Esophagus squamous epithelium (tissue), 5 donors: ENCODE measurements around the gene OR12D1. TPM values are rescaled to one million over a fixed set of nuclear protein-coding genes. Genes with fewer than 3 reads are reported as not detected.

Source experiments
- DNase-seq: peaks from one replicate; lab custom pipeline; 2025; lab: John Stamatoyannopoulos, UW
- H3K27ac ChIP-seq, 4 donors: fragments of 200-600 bp; sonication (generic); one replicate each; pipeline ENCODE4 v1.5.1; 2016 to 2019; ENCODE audit warnings: mild to moderate bottlenecking in 1 of 4
- H3K27me3 ChIP-seq, 4 donors: fragments of 200-600 bp; sonication (generic); 1 replicate in 3 of 4; 2 replicates in 1 of 4; pipeline versions ENCODE4 v1.5.1 to v1.6.0; 2017 to 2021; ENCODE audit warnings: antibody characterized with exemption in 1 of 4
- H3K36me3 ChIP-seq, 3 donors: fragments of 200-600 bp; sonication (generic); one replicate each; pipeline ENCODE4 v1.5.1; 2016 to 2019
- H3K4me1 ChIP-seq, 3 donors: fragments of 200-600 bp; sonication (generic); one replicate each; pipeline ENCODE4 v1.5.1; 2017 to 2019
- H3K4me3 ChIP-seq, 4 donors: fragments of 200-600 bp; sonication (generic); 1 replicate in 3 of 4; 2 replicates in 1 of 4; pipeline ENCODE4 v1.5.1; 2016 to 2019; ENCODE audit warnings: mild to moderate bottlenecking in 2 of 4, moderate library complexity in 1 of 4
- H3K9me3 ChIP-seq, 3 donors: fragments of 200-600 bp; sonication (generic); one replicate each; pipeline ENCODE4 v1.5.1; 2016 to 2019
- POLR2A ChIP-seq, 4 donors: fragments of 450-650 bp; IDR thresholded peaks; one replicate each; pipeline ENCODE4 v1.6.1; 2017; ENCODE audit warnings: antibody characterized with exemption in 4 of 4, mild to moderate bottlenecking in 4 of 4, moderate library complexity in 3 of 4
- WGBS, 2 donors: methylation state at CpG; one replicate each; pipeline ENCODE4 v1.1.5; 2018; 5-methylcytosine and 5-hydroxymethylcytosine counted together
- intact Hi-C: fragments of 100-400 bp; cut with DNase I; formaldehyde crosslinking; loops from one replicate; pipeline ENCODE4 v1.15.0; 2022
- total RNA-seq, 4 donors: library from RNA; depleted of rRNA; stranded (reverse); fragments of >200 nt; gene quantifications; one replicate each; pipeline ENCODE4 v1.1.0, GENCODE V29; 2016
- TF ChIP-seq, protein P1 (sequence below), 6 experiments: fragments of 450-650 bp in 4 of 6; fragments of 200-600 bp in 2 of 6; sonication (generic) in 2 of 6; IDR thresholded peaks; one replicate each; pipeline ENCODE4 v1.5.1; 2016 to 2019; ENCODE audit warnings: antibody characterized with exemption in 6 of 6, mild to moderate bottlenecking in 4 of 6, moderate library complexity in 4 of 6
- donor health status: DM: yes; HTN: yes; CAD: no.

The OR12D1 gene
- total RNA-seq, 4 donors from 2014 or later, result not detected

DNA sequence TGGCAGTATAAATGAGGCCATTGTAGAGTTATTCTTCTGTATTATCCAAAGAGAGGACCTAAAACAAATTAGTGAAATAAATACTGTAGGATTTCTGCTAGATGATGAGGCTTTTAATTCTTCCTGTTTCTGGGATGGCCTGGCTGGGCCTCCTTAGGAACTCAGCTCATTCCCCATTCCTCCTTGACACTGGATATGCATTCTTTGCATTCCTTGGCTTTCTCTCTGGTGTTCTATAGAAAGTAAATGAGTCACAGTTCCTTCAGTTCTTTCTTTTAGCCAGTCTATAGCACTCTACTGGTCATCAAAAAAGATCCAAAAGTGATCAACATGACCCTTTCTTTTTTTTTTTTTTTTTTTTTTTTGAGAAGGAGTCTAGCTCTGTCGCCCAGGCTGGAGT lies 32.9 kb downstream of the OR12D1 start:
- no peak overlapping the region for H3K27ac ChIP-seq
- peaks cover 0 to 5% (median 0%) of the 10 kb centered on the region in 4 donors for H3K27me3 ChIP-seq
- H3K9me3 ChIP-seq, result no peaks in the 10 kb centered on the region
- no peak overlapping the region for H3K4me3 ChIP-seq
- no peak for DNase-seq
- intact Hi-C loops, result no loop called here
- 57% methylated on average over 1 of the region's 1 CpG; no CpG with 5 or more reads in 1 of the 2 donors for WGBS, 2 donors
- H3K36me3 ChIP-seq, result no peaks in the 10 kb centered on the region
- TF ChIP-seq POLR2A (IDR thresholded peaks at IDR 0.05), result no peak
- no peaks in the 10 kb centered on the region for H3K4me1 ChIP-seq

DNA sequence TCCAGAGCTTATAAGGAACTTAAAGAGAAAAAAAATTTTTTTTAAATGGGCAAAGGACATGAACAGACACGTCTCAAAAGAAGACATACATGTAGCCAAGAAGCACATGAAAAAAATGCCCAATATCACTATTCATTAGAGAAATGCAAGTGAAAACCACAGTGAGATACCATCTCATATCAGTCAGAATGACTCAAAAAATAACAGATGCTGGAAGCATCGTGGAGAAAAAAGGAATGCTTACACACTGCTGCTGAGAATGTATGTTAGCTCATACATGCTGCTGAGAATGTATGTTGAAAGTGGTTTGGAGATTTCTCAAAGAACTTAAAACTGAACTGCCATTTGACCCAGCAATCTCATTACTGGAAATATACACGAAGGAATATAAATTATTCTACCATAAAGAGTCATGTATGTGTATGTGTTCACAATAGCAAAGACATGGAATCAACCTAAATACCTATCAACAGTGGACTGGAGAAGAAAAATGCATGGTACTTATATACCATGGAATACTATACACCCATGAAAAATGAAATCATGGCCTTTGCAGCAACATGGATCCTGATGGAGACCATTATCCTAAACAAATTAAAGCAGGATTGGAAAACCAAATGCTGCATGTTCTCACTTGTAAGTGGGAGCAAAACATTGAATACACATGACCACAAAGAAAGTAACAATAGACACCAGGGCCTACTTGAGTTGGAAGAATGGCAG lies 36.9 kb downstream of the OR12D1 start:
- H3K27ac ChIP-seq, result no peak overlapping the region
- 54 to 61% methylated on average over 3 of the region's 3 CpGs for WGBS, 2 donors
- intact Hi-C loops, result no loop called here
- no peak for DNase-seq
- no peaks in the 10 kb centered on the region for H3K4me1 ChIP-seq
- H3K27me3 ChIP-seq, result no peaks in the 10 kb centered on the region
- H3K36me3 ChIP-seq, result no peaks in the 10 kb centered on the region
- H3K4me3 ChIP-seq, result no peak overlapping the region
- TF ChIP-seq POLR2A (IDR thresholded peaks at IDR 0.05), result no peak
- TF ChIP-seq, protein P1, sequence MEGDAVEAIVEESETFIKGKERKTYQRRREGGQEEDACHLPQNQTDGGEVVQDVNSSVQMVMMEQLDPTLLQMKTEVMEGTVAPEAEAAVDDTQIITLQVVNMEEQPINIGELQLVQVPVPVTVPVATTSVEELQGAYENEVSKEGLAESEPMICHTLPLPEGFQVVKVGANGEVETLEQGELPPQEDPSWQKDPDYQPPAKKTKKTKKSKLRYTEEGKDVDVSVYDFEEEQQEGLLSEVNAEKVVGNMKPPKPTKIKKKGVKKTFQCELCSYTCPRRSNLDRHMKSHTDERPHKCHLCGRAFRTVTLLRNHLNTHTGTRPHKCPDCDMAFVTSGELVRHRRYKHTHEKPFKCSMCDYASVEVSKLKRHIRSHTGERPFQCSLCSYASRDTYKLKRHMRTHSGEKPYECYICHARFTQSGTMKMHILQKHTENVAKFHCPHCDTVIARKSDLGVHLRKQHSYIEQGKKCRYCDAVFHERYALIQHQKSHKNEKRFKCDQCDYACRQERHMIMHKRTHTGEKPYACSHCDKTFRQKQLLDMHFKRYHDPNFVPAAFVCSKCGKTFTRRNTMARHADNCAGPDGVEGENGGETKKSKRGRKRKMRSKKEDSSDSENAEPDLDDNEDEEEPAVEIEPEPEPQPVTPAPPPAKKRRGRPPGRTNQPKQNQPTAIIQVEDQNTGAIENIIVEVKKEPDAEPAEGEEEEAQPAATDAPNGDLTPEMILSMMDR (IDR thresholded peaks at IDR 0.05), result no peak
- no peaks in the 10 kb centered on the region for H3K9me3 ChIP-seq

DNA sequence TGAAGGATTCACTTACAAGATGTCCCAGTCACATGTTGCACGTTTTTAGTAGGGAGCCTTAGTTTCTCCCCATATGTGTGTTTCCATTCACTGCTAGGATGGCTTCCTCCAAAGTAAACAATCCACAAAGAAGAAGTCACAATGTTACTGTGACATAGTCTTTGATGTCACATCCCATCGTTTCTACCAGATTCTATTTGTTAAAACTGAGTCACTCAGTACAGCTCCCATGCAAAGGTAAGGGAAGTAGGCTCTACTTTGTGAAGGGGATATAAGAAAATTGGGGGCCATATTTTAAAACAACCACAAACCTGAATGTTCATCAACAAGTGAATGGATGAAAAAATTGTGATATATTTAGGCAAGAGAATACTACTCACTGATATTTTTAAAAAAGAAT lies 42.2 kb downstream of the OR12D1 start, which contains the start of the genes OR11A1 and OR2H1:
TSS of gene OR11A1 (minus strand) at position 101 of the 400 bp plus-strand sequence. CDS start 29,430 bp downstream, outside the sequence.
TSS of gene OR2H1 (plus strand) at position 185 of the 400 bp plus-strand sequence. CDS start 4,615 bp downstream, outside the sequence.
- no peaks in the 10 kb centered on the region for H3K4me1 ChIP-seq
- H3K27ac ChIP-seq, result no peak within 1 kb of the TSS
- intact Hi-C loops, result no loop called here
- TF ChIP-seq POLR2A (IDR thresholded peaks at IDR 0.05), result no peak
- TF ChIP-seq, protein P1 (IDR thresholded peaks at IDR 0.05), result no peak
- H3K36me3 ChIP-seq, result no peaks in the 10 kb centered on the region
- H3K4me3 ChIP-seq, result no peak within 1 kb of the TSS
- WGBS, 2 donors, result 42 to 58% methylated on average over 2 of the region's 2 CpGs
- no peak for DNase-seq
- no peaks in the 10 kb centered on the region for H3K27me3 ChIP-seq
- H3K9me3 ChIP-seq, result no peaks in the 10 kb centered on the region

DNA sequence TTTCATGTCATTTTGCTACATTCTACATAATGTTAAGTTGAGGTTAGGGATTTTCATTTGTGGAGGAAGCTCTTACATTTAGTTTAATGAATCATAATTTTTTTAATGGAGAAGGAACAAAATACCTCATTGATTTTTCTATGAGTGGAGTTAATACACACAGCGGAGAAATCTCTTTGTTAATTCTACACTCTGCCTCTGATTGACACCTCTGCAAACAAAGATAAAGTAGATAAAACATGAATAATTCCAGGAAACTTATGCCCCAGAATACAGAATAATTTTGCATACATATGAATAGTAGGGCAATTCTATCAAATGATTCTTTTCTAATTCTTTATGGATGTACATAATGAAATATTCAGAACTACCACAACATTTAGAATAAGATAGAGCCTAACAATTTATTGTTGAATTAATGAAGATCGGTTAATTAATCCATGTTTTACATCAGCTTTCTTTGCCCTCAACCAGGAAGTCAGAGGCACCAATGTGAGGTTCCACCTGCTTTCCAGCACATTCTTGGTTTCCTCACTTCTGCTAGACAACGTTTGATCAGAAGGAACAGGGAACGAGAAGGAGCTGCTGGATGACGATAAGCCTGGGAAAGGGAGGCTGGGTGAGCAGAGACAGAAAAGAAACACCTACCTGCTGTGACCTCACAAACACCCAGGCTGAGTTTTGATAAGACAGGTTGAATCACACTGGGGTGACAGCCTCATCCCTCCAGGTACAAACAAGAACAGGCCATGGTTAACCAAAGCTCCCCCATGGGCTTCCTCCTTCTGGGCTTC lies 46.5 kb downstream of the OR12D1 start:
- no peak for TF ChIP-seq POLR2A (IDR thresholded peaks at IDR 0.05)
- TF ChIP-seq, protein P1 (IDR thresholded peaks at IDR 0.05), result no peak
- Histone ChIP-seq H3K4me3 (no peak overlapping the region), H3K27ac (no peak overlapping the region), H3K36me3 (no peaks in the 10 kb centered on the region), H3K9me3 (no peaks in the 10 kb centered on the region), H3K27me3 (no peaks in the 10 kb centered on the region), H3K4me1 (no peaks in the 10 kb centered on the region)
- intact Hi-C loops, result no loop called here
- DNase-seq, result no peak
- whole genome bisulfite sequencing, 2 donors, result 67 to 88% methylated on average over 5 of the region's 5 CpGs

DNA sequence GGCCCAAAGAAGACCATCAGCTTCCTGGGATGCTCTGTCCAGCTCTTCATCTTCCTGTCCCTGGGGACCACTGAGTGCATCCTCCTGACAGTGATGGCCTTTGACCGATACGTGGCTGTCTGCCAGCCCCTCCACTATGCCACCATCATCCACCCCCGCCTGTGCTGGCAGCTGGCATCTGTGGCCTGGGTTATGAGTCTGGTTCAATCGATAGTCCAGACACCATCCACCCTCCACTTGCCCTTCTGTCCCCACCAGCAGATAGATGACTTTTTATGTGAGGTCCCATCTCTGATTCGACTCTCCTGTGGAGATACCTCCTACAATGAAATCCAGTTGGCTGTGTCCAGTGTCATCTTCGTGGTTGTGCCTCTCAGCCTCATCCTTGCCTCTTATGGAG lies 47.3 kb downstream of the OR12D1 start:
- H3K4me3 ChIP-seq, result no peak overlapping the region
- no peak for TF ChIP-seq POLR2A (IDR thresholded peaks at IDR 0.05)
- TF ChIP-seq, protein P1 (IDR thresholded peaks at IDR 0.05), result no peak
- no peaks in the 10 kb centered on the region for H3K36me3 ChIP-seq
- WGBS, 2 donors, result 50 to 74% methylated on average over 5 to 6 of the region's 6 CpGs
- no peaks in the 10 kb centered on the region for H3K27me3 ChIP-seq
- H3K4me1 ChIP-seq, result no peaks in the 10 kb centered on the region
- no peaks in the 10 kb centered on the region for H3K9me3 ChIP-seq
- no peak overlapping the region for H3K27ac ChIP-seq
- intact Hi-C loops, result no loop called here
- no peak for DNase-seq
